Measurements from ENCODE around the gene HMGA1. TPM values are rescaled to one million over a fixed set of nuclear protein-coding genes. Genes with fewer than 3 reads are reported as not detected.

The HMGA1 gene, protein sequence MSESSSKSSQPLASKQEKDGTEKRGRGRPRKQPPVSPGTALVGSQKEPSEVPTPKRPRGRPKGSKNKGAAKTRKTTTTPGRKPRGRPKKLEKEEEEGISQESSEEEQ
- total RNA-seq (10 to 100 TPM; 19.0 to 38.7 (median 25.8) TPM), polyA plus RNA-seq (10 to 100 TPM; 17.0 to 19.7 TPM)

DNA sequence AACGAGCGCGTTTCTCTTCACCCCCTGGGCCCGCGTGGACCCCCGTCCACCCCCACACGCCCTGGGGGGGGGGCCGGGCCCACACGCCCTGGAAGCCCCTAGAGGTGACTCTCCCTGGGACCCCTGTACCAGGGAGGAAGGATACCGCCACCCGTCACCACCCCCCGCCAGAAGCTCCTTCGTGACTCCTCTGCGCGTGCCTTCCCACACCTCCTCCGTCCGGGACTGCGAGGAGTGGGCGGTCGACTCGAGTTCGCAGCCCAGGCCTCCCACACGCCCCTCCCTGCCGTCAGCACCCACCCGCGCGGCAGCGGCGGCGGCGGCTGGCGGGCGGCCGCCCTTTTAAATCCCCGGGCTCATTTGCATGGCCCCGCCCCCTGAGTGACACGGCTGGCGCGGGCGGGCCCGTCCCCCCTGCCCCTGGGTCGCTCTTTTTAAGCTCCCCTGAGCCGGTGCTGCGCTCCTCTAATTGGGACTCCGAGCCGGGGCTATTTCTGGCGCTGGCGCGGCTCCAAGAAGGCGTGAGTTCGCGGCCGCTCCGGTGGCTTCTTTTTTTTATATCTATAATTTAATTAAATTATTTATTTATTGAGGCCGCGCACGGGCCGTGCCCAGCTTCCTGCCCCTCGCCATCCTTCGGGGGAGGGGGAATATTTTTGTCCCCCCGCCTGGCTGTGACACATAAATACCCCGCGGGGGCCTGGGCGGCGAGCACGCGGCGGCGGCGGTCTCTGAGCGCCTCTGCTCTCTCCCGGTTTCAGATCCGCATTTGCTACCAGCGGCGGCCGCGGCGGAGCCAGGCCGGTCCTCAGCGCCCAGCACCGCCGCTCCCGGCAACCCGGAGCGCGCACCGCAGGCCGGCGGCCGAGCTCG, at the start of gene HMGA1:
Gene HMGA1 (plus strand): TSS at position 431 of the 873 bp plus-strand sequence. CDS start 3,908 bp downstream, outside the sequence.
- no peak for FAIRE-seq

DNA sequence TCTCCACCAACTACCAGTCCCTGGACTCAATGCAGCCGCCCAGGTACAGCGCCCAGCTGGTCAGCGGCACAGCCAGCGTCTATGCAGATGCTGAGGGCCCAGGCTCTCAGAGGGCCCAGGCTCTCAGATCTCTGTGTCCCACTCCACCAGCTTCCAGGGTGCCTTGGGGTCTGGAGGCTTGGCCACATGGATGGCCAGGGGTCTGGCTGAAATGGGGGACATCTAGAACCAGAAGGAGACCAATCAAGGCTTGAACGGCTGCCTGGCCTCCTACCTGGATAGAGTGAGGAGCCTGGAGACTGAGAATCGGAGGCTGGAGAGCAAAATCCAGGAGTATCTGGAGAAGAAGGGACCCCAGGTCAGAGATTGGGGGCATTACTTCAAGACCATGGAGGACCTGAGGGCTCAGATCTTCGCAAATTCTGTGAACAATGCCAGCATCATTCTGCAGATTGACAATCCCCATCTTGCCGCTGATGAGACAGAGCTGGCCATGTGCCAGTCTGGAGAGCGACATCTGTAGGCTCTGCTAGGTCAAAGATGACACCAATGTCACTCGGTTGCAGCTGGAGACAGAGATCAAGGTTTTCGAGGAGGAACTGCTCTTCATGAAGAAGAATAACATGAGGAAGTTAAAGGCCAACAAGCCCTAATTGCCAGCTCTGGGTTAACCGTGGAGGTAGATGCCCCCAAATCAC, 46.7 kb upstream of the HMGA1 start:
- no peaks in the 10 kb centered on the region for H3K36me3 ChIP-seq
- no peak overlapping the region for H3K27ac ChIP-seq
- TF ChIP-seq, protein P1, sequence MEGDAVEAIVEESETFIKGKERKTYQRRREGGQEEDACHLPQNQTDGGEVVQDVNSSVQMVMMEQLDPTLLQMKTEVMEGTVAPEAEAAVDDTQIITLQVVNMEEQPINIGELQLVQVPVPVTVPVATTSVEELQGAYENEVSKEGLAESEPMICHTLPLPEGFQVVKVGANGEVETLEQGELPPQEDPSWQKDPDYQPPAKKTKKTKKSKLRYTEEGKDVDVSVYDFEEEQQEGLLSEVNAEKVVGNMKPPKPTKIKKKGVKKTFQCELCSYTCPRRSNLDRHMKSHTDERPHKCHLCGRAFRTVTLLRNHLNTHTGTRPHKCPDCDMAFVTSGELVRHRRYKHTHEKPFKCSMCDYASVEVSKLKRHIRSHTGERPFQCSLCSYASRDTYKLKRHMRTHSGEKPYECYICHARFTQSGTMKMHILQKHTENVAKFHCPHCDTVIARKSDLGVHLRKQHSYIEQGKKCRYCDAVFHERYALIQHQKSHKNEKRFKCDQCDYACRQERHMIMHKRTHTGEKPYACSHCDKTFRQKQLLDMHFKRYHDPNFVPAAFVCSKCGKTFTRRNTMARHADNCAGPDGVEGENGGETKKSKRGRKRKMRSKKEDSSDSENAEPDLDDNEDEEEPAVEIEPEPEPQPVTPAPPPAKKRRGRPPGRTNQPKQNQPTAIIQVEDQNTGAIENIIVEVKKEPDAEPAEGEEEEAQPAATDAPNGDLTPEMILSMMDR (IDR thresholded peaks at IDR 0.05), result no peak
- DNase-seq (no peak), ATAC-seq (no peak), FAIRE-seq (no peak)
- no peaks in the 10 kb centered on the region for H3K4me1 ChIP-seq
- no peak overlapping the region for H3K4me3 ChIP-seq
- H3K27me3 ChIP-seq, result no peaks in the 10 kb centered on the region
- WGBS, 2 donors, result 82 to 83% methylated on average over 12 of the region's 12 CpGs
- intact Hi-C loops (cut with DNase I), result no loop called here
- H3K9me3 ChIP-seq, result no peaks in the 10 kb centered on the region

More for the DNA sequence above, at the start of gene HMGA1:
- WGBS, 2 donors, result 3 to 4% methylated on average over 75 to 91 of the region's 91 CpGs
- peaks cover 0 to 12% (median 0%) of the 10 kb centered on the region in 3 donors for H3K4me1 ChIP-seq
- H3K27ac ChIP-seq, result peak within 1 kb of the TSS; percentile 69 to 88 (median 74)
- H3K36me3 ChIP-seq, result no peaks in the 10 kb centered on the region
- H3K4me3 ChIP-seq, result peak within 1 kb of the TSS; percentile 63 to 82 (median 68)
- peak; percentile 91 to 93 (median 92) for ATAC-seq
- DNase-seq, result peak; percentile 80 to 93 (median 88)
- intact Hi-C loops (cut with DNase I), result no loop called here
- H3K27me3 ChIP-seq, result no peaks in the 10 kb centered on the region
- no peaks in the 10 kb centered on the region for H3K9me3 ChIP-seq
- TF ChIP-seq, protein P1 (IDR thresholded peaks at IDR 0.05), result no peak

DNA sequence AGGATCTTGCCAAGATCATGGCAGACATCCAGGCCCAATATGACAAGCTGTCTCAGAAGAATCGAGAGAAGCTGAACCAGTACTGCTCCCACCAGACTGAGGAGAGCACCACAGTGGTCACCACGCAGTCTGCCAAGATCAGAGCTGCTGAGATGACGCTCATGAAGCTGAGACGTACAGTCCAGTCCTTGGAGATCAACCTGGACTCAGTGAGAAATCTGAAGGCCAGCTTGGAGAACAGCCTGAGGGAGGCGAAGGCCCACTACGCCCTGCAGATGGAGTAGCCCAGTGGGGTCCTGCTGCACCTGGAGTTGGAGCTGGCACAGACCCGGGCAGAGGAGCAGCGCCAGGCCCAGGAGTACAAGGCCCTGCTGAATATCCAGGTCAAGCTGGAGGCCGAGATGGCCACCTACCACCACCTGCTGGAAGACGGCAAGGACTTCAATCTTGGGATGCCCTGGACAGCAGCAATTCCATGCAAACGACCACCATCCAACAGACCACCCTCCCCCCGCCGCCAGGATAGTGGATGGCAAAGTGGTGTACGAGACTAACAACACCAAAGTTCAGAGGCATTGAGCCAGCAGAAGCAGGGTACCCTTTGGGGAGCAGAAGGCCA, 46.1 kb upstream of the HMGA1 start:
- WGBS, 2 donors, result 80 to 82% methylated on average over 14 of the region's 14 CpGs
- H3K27me3 ChIP-seq, result no peaks in the 10 kb centered on the region
- H3K4me3 ChIP-seq, result no peak overlapping the region
- no peak overlapping the region for H3K27ac ChIP-seq
- no peak for FAIRE-seq
- H3K9me3 ChIP-seq, result no peaks in the 10 kb centered on the region
- no peak for DNase-seq
- TF ChIP-seq, protein P1 (IDR thresholded peaks at IDR 0.05), result no peak
- no peak for ATAC-seq
- intact Hi-C loops (cut with DNase I), result no loop called here
- no peaks in the 10 kb centered on the region for H3K4me1 ChIP-seq
- H3K36me3 ChIP-seq, result no peaks in the 10 kb centered on the region

DNA sequence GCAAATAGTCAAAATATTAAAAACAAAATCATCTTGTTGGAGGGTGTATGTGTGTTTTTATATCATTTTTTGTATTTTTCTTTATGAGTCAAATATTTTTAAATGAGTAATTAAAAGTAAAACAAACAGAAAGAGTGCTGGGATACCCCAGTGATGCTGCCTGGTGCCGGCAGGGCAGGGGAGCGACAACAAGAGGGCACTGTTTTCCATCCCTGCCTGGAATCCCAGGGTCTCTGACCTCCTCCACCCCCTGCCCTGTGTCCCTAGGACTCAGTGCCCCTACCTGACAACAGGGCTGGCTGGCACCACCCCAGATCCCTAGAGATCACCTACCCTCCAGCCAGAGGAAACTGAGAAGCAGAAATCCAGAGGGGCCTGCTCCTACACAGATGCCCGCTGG, 41.9 kb upstream of the HMGA1 start:
- Histone ChIP-seq H3K4me1 (no peaks in the 10 kb centered on the region), H3K36me3 (no peaks in the 10 kb centered on the region), H3K4me3 (no peak overlapping the region), H3K9me3 (no peaks in the 10 kb centered on the region), H3K27ac (no peak overlapping the region), H3K27me3 (no peaks in the 10 kb centered on the region)
- no peak for FAIRE-seq
- intact Hi-C loops (cut with DNase I), result no loop called here
- no peak for DNase-seq
- WGBS, 2 donors, result 84 to 90% methylated on average over 3 of the region's 3 CpGs
- ATAC-seq, result no peak
- TF ChIP-seq, protein P1 (IDR thresholded peaks at IDR 0.05), result no peak

Data from pancreas (tissue), 10 donors.